NCI-H2196 (cell line): ENCODE data around the gene IRX6.

Source experiments
- DNase-seq: peaks from one replicate; lab custom pipeline; 2025; ENCODE audit not compliant: unreplicated experiment; lab: John Stamatoyannopoulos, UW

The IRX6 gene

GRCh38 chr16:55323637-55324271, at the start of gene IRX6:
Gene IRX6, plus strand, starts transcription at chr16:55324203. Its CDS starts 889 bp downstream, at chr16:55325092.
- no peak for DNase-seq

GRCh38 chr16:55274391-55274790, 49.6 kb upstream of the IRX6 start:
- DNase-seq, result no peak

GRCh38 chr16:55275167-55275566, 48.8 kb upstream of the IRX6 start:
- no peak for DNase-seq

- DNase-seq, result no peak
Measured at GRCh38 chr16:55275869-55276268, 48.1 kb upstream of the IRX6 start.

GRCh38 chr16:55277536-55277935, 46.5 kb upstream of the IRX6 start:
- no peak for DNase-seq

- no peak for DNase-seq
Measured at GRCh38 chr16:55279598-55279997, 44.4 kb upstream of the IRX6 start.

- no peak for DNase-seq
Measured at GRCh38 chr16:55280587-55280986, 43.4 kb upstream of the IRX6 start.

GRCh38 chr16:55282441-55282840, 41.6 kb upstream of the IRX6 start:
- DNase-seq, result no peak

GRCh38 chr16:55283812-55284717, 39.9 kb upstream of the IRX6 start:
- DNase-seq, result no peak

GRCh38 chr16:55284718-55285099, 39.3 kb upstream of the IRX6 start:
- no peak for DNase-seq

GRCh38 chr16:55285586-55285985, 38.4 kb upstream of the IRX6 start:
- no peak for DNase-seq

- no peak for DNase-seq
Measured at GRCh38 chr16:55289353-55289752, 34.6 kb upstream of the IRX6 start.

- DNase-seq, result no peak
Measured at GRCh38 chr16:55291847-55292246, 32.2 kb upstream of the IRX6 start.

- no peak for DNase-seq
Measured at GRCh38 chr16:55292491-55292890, 31.5 kb upstream of the IRX6 start.

GRCh38 chr16:55294129-55294528, 29.9 kb upstream of the IRX6 start:
- DNase-seq, result no peak

GRCh38 chr16:55294931-55295342, 29.1 kb upstream of the IRX6 start:
- DNase-seq, result no peak

GRCh38 chr16:55297062-55297909, 26.7 kb upstream of the IRX6 start:
- DNase-seq, result no peak

- DNase-seq, result no peak
Measured at GRCh38 chr16:55297910-55298479, 26.0 kb upstream of the IRX6 start.

GRCh38 chr16:55301385-55302008, 22.5 kb upstream of the IRX6 start:
- DNase-seq, result no peak

- no peak for DNase-seq
Measured at GRCh38 chr16:55302635-55303034, 21.4 kb upstream of the IRX6 start.

- no peak for DNase-seq
Measured at GRCh38 chr16:55308973-55309372, 15.0 kb upstream of the IRX6 start.
